Ishikawa (cell line): Measurements from ENCODE around the gene NUCB1.

ENCODE experiments used
- CREB1 ChIP-seq: IDR thresholded peaks from 2 replicates; pipeline ENCODE4 v1.6.1; 2012; ENCODE audit warnings: low read depth
- MAX ChIP-seq: IDR thresholded peaks from 2 replicates; pipeline ENCODE4 v1.6.1; 2012
- NFIC ChIP-seq: IDR thresholded peaks from 2 replicates; pipeline ENCODE4 v1.6.1; 2012
- REST ChIP-seq: IDR thresholded peaks from 2 replicates; pipeline ENCODE4 v1.6.1; 2012; ENCODE audit warnings: low read depth, mild to moderate bottlenecking

- TF ChIP-seq REST (no peak), CREB1 (no peak), MAX (no peak), NFIC (no peak)
These were observed 67.5 kb downstream of the NUCB1 start for GRCh38 chr19:48967346-48968178.
